ENCODE results near the gene ANKRD7. TPM values are rescaled to one million over a fixed set of nuclear protein-coding genes. Genes with fewer than 3 reads are reported as not detected.

ANKRD7 gene
- total RNA-seq, 1 donor from 2014 or later: 1.1 TPM

GRCh38 chr7:118195837-118196474 lies 28.5 kb upstream of the ANKRD7 start:
- Histone ChIP-seq H3K4me1 (no peaks in the 10 kb centered on the region), H3K27ac (replicated peaks) (no peak overlapping the region), H3K4me3 (no peak overlapping the region), H3K9me3 (replicated peaks) (no peaks in the 10 kb centered on the region), H3K36me3 (peaks cover 12% of the 10 kb centered on the region), H3K27me3 (ENCODE audit: low read depth) (no peaks in the 10 kb centered on the region)
- no peak for DNase-seq
- intact Hi-C loops (cut with micrococcal nuclease): no loop called here
- peak; percentile 72 for TF ChIP-seq CTCF (IDR thresholded peaks at IDR 0.05; ENCODE audit: borderline replicate concordance)

- DNase-seq: no peak
These were observed 22.4 kb upstream of the ANKRD7 start for GRCh38 chr7:118202061-118202460.

GRCh38 chr7:118214051-118214832 lies 10.3 kb upstream of the ANKRD7 start:
- no peak for TF ChIP-seq CTCF (IDR thresholded peaks at IDR 0.05; ENCODE audit: borderline replicate concordance)
- Histone ChIP-seq H3K4me1 (peaks cover 13% of the 10 kb centered on the region), H3K36me3 (no peaks in the 10 kb centered on the region), H3K27me3 (ENCODE audit: low read depth) (peaks cover 7% of the 10 kb centered on the region), H3K27ac (replicated peaks) (peak overlapping the region; percentile 35), H3K9me3 (replicated peaks) (no peaks in the 10 kb centered on the region), H3K4me3 (peak overlapping the region; percentile 71)
- DNase-seq: peak; percentile 69
- intact Hi-C loops (cut with micrococcal nuclease): no loop called here

More at GRCh38 chr7:118202061-118202460, 22.4 kb upstream of the ANKRD7 start:
- Histone ChIP-seq H3K36me3 (no peaks in the 10 kb centered on the region), H3K27ac (replicated peaks) (no peak overlapping the region), H3K4me1 (no peaks in the 10 kb centered on the region), H3K4me3 (no peak overlapping the region), H3K9me3 (replicated peaks) (no peaks in the 10 kb centered on the region), H3K27me3 (ENCODE audit: low read depth) (no peaks in the 10 kb centered on the region)
- no peak for TF ChIP-seq CTCF (IDR thresholded peaks at IDR 0.05; ENCODE audit: borderline replicate concordance)
- intact Hi-C loops (cut with micrococcal nuclease): no loop called here

- Histone ChIP-seq H3K4me3 (peak overlapping the region; percentile 71), H3K9me3 (replicated peaks) (no peaks in the 10 kb centered on the region), H3K4me1 (peaks cover 13% of the 10 kb centered on the region), H3K27me3 (ENCODE audit: low read depth) (peaks cover 7% of the 10 kb centered on the region), H3K36me3 (no peaks in the 10 kb centered on the region), H3K27ac (replicated peaks) (peak overlapping the region; percentile 35)
- no peak for TF ChIP-seq CTCF (IDR thresholded peaks at IDR 0.05; ENCODE audit: borderline replicate concordance)
- DNase-seq: no peak
- intact Hi-C loops (cut with micrococcal nuclease): no loop called here
These were observed 9.7 kb upstream of the ANKRD7 start for GRCh38 chr7:118214833-118215182.

- no peaks in the 10 kb centered on the region for H3K9me3 ChIP-seq (replicated peaks)
- no peak for TF ChIP-seq CTCF (IDR thresholded peaks at IDR 0.05; ENCODE audit: borderline replicate concordance)
- H3K27me3 ChIP-seq (ENCODE audit: low read depth): peaks cover 7% of the 10 kb centered on the region
- H3K36me3 ChIP-seq: no peaks in the 10 kb centered on the region
- H3K4me3 ChIP-seq: no peak overlapping the region
- DNase-seq: no peak
- H3K27ac ChIP-seq (replicated peaks): no peak overlapping the region
- intact Hi-C loops (cut with micrococcal nuclease): no loop called here
- peaks cover 13% of the 10 kb centered on the region for H3K4me1 ChIP-seq
These were observed 7.3 kb upstream of the ANKRD7 start for GRCh38 chr7:118217210-118217619.

Measured in left ventricle myocardium inferior (tissue), 1 donor.